Measurements from ENCODE around the gene MARCHF7.
A peak's percentile ranks its signal among the peaks of the same experiment; 100 is the strongest.
"Not testable (repeated sequence)": the region's sequence is repeated elsewhere in the genome, so short reads cannot be mapped to it uniquely, and the experiment has no call there.

Gene MARCHF7

GRCh38 chr2:159720676-159721075, 8.4 kb downstream of the MARCHF7 start:
- no peak for DNase-seq (ENCODE audit: low spot score)

GRCh38 chr2:159722580-159722979, 10.3 kb downstream of the MARCHF7 start:
- DNase-seq (ENCODE audit: low spot score): no peak

- not testable (repeated sequence) for DNase-seq (ENCODE audit: low spot score)
These were observed 12.7 kb downstream of the MARCHF7 start for GRCh38 chr2:159724795-159725572.

DNA sequence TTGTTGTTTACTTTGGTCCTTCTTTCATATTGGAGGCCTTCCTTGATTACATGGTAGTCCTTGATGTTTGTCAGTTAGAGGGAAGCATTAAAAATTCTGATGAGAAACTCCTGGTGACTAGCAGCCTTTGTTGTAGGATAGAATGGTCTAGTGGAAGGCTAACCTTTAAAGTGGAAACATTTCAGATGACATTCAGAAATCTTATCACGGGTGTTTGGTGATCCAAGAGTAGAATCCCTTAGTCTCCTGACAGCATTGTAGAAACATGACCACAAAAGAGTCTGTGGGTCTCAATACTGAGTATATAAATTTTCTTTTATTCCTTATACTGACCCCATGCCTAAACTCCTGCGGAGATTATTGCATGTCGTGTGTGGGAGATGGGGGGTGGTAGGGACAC, 13.4 kb downstream of the MARCHF7 start:
- DNase-seq (ENCODE audit: low spot score): no peak

DNA sequence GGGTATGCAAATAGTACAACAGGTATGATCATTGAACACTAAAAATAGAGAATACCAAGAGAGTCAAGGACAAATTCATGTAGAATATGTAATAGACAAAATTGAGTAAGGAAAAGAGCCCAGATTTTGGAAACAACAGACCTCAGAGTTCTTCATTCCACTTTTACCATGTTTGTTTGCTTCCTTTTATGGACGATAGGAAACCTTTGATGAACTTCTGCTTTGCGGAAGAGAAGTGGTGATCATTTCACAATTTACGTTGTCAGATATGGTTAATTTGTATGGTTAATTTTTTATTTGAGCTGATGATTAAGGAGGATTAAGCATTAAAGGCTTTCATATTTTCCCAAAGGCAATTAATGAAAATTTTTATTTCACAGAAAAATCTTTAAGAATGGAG, 16.3 kb downstream of the MARCHF7 start:
- no peak for DNase-seq (ENCODE audit: low spot score)

DNA sequence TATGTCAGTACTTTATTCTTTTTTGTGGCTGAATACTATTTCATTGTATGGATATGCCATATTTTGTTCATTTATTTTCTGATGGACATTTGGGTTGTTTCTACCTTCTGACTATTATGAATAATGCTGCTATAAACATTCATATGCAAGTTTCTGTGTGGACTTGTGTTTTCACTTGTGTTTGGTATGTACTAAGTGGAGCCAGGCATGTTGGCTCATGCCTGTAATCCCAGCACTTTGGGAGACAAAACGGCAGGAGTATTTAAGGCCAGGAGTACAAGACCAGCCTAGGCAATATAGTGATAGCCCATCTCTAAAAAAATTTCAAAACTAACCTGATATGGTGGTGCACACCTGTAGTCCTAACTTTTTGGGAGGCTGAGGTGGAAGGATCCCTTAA, 23.3 kb downstream of the MARCHF7 start:
- no peak for DNase-seq (ENCODE audit: low spot score)

DNA sequence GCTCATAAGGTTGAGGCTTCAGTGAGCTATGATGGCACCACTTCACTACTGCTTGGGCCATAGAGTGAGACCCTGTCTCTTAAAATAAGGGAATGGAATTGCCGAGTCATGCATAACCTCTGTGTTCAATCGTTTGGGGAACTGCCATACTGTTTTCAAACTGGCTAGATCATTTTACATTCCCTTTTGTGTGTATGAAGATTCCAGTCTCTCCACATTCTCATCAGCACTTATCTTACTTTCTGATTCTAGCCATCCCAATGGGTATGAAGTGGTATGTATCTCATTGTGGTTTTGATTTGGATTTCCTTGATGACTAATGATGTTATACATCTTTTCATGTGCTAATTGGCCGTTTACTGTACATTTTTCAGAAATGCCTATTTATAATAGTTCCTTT, 23.7 kb downstream of the MARCHF7 start:
- no peak for DNase-seq (ENCODE audit: low spot score)

- DNase-seq (ENCODE audit: low spot score): no peak
These were observed 25.1 kb downstream of the MARCHF7 start for GRCh38 chr2:159737292-159737916.

- DNase-seq (ENCODE audit: low spot score): no peak
These were observed 25.6 kb downstream of the MARCHF7 start for GRCh38 chr2:159737917-159738296.

DNA sequence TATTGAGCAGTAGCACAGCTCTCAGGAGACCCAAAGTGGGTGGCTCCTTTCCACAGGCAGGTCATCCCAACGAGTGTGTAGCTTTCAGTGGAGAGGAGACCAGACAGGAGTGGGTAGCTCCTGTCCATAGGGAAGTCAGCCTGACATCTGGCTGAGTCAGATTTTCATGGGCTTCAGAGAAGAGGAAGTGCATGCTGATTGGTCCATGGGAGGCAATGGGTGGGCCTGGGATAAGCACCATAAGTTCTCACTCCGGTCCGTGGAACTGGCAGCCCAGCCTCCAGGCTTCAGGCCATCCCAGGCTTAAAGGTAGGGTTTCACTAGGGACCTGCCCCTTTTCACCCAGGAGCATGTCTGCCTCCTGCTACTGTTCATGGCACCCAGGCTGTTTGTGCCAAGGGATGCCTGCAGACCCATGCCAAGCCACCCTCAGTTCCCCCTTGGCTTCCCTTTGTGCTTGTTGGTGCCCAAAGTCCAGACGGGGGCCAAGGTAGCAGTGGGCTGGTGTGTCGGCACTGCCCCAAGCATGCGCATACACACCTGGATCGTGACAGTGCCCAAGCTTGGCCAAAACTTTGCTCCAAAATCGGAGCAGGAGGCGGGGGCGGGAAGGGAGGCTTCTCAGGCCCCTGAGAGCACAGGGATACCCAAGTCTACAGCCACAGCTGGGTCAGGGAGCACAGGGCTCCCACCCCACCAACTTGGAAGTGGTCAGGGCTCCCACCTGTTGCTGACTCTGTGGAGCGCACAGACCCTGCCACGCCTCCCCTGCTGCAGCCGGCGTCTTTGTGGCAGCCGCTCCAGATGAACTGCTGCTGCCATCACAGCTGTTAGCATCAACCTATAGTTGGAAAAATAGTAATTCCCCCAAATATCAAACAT, 26.4 kb downstream of the MARCHF7 start:
- no peak for DNase-seq (ENCODE audit: low spot score)

DNA sequence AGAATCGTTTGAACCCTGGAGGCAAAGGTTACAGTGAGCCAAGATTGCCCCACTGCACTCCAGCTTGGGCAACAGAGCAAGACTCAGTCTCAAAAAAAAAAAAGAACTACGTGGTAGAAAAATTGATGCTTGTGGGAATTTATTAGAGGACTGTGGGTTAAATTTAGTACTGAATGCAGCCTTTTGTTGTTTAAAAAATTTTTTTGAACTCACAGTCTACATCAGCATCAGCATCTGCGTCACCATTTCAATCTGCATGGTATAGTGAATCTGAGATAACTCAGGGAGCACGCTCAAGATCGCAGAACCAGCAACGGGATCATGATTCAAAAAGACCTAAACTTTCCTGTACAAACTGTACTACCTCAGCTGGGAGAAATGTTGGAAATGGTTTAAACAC, 30.5 kb downstream of the MARCHF7 start:
- no peak for DNase-seq (ENCODE audit: low spot score)

- no peak for DNase-seq (ENCODE audit: low spot score)
These were observed 32.1 kb downstream of the MARCHF7 start for GRCh38 chr2:159744363-159744762.

DNA sequence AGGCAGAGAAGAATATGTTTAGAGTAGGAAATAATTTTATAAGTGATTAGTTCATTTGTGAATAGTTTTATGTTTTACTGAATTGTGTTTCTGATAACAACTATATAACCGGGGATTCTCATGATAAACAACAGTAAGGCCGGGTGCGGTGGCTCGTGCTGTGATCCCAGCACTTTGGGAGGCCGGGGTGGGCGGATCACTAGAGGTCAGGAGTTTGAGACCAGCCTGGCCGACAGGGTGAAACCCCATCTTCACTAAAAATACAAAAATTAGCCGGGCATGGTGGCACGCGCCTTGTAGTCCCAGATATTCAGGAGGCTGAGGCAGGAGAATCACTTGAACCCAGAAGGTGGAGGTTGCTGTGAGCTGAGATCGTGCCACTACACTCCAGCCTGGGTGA, 32.9 kb downstream of the MARCHF7 start:
- not testable (repeated sequence) for DNase-seq (ENCODE audit: low spot score)

- no peak for DNase-seq (ENCODE audit: low spot score)
These were observed 35.8 kb downstream of the MARCHF7 start for GRCh38 chr2:159748089-159748488.

GRCh38 chr2:159750873-159751272, 38.6 kb downstream of the MARCHF7 start:
- no peak for DNase-seq (ENCODE audit: low spot score)

DNA sequence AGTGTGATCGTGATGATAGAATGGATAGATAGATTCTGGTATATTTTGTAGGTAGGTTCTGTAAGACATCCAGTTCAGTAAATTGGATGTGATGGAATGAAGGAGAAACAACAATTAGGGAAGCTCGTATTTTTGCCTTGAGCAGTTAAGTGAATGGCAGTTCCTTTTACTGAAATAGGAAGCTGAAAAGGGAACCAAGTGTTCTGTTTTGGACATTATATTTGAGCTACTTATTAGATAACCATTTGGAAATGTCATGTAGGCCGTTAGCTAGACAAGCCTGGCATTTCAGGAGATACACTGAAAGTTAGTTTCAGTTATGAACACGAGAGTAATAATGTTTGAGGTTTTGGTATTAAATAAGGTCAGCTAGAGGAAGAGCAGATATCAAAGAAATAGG, 41.5 kb downstream of the MARCHF7 start:
- no peak for DNase-seq (ENCODE audit: low spot score)

GRCh38 chr2:159755014-159755413, 42.7 kb downstream of the MARCHF7 start:
- no peak for DNase-seq (ENCODE audit: low spot score)

DNA sequence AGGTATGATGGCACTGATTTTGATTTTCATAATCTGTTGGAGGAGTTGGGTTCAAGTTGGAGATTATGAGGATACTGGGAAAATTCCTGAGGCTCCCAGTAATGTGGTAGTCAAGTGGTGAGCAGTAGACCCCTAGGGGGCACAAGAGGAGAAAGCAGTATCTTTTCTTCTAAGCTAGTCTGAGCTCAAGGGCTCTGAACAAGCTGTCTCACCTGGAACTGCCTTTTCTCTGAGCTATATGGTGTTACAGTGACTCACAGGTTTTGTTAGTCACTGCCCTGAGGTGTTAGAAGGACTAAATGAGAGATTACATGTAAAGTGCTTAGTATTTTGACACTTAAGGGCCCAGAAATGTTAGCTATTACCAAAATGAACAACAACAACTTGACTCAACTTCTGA, 43.5 kb downstream of the MARCHF7 start:
- peak; percentile 45 for DNase-seq (ENCODE audit: low spot score)

GRCh38 chr2:159758239-159758638, 45.9 kb downstream of the MARCHF7 start:
- no peak for DNase-seq (ENCODE audit: low spot score)

DNA sequence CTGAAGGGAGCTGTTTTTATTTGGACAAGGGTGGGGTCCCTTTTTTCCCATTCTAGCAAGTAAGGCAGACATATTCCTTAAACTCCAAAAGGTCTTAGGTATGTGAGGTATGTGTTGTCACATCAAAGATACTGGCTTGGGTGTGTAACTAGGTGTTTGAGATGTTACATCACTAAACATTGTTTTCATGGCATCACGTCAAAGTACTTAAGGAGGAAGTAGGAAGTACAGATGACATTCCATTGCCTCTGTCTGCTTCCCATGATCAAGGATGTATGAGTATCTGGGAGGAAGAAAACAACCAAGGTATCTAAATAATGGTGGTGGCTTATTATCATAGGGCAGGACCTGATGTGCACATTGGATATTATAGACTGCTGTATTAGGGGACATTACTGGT, 46.4 kb downstream of the MARCHF7 start:
- no peak for DNase-seq (ENCODE audit: low spot score)

- DNase-seq (ENCODE audit: low spot score): no peak
These were observed 47.3 kb downstream of the MARCHF7 start for GRCh38 chr2:159759577-159759976.

GRCh38 chr2:159760326-159760725, 48.0 kb downstream of the MARCHF7 start:
- DNase-seq (ENCODE audit: low spot score): no peak

- DNase-seq (ENCODE audit: low spot score): no peak
These were observed 49.8 kb downstream of the MARCHF7 start for GRCh38 chr2:159762075-159762474.

Data from D341Med (cell line).